OCI-LY1 (cell line): Measurements from ENCODE around the gene TM4SF4.

Experiments used
- EZH2 ChIP-seq: fragments of 200-600 bp; sonication (generic), shearing (Covaris generic); IDR thresholded peaks from 2 replicates; pipeline ENCODE4 v1.8.0; 2017; ENCODE audit warnings: borderline replicate concordance, mixed run types, mild to moderate bottlenecking, antibody characterized with exemption, low read length, moderate library complexity, mixed read lengths
- TF ChIP-seq, protein P1 (sequence below): fragments of 200-600 bp; sonication (generic), shearing (Covaris generic); IDR thresholded peaks from 2 replicates; pipeline ENCODE4 v1.5.1; 2017; ENCODE audit warnings: mild to moderate bottlenecking, antibody characterized with exemption, low read length, moderate library complexity, mixed read lengths

DNA sequence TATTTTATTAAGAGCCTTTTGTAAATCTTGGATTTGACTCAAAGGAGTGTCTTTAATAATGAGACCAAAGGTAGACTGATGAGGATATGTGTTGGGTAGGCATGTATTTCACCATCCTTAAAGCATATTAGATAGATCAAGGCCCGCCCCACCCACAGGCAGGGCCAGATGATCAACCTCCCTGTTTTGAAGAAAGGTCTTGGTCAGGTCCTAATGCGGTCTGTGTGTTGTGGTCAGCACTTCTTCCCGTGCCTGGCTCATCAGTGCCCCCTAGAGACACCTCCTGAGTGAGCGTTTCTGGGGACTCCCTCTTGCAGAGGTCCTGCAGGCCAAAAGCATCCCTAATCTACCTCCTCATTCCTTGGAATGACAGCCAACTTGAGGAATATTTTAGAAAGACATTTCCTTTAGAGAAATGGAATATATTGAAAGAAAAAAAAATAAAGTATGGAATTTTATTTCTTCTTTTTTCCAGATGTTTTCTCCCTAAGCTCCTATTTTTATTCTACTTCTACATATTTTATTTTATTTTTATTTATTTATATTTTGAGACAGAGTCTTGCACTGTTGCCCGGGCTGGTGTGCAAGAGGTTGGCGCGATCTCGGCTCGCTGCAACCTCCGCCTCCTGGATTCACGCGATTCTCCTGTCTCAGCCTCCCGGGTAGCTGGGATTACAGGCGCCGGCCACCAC, 6.0 kb downstream of the TM4SF4 start:
- TF ChIP-seq, protein P1, sequence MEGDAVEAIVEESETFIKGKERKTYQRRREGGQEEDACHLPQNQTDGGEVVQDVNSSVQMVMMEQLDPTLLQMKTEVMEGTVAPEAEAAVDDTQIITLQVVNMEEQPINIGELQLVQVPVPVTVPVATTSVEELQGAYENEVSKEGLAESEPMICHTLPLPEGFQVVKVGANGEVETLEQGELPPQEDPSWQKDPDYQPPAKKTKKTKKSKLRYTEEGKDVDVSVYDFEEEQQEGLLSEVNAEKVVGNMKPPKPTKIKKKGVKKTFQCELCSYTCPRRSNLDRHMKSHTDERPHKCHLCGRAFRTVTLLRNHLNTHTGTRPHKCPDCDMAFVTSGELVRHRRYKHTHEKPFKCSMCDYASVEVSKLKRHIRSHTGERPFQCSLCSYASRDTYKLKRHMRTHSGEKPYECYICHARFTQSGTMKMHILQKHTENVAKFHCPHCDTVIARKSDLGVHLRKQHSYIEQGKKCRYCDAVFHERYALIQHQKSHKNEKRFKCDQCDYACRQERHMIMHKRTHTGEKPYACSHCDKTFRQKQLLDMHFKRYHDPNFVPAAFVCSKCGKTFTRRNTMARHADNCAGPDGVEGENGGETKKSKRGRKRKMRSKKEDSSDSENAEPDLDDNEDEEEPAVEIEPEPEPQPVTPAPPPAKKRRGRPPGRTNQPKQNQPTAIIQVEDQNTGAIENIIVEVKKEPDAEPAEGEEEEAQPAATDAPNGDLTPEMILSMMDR, result peak; percentile 93
- TF ChIP-seq EZH2, result no peak
